Osteoblast (primary cell): ENCODE data around the gene RABEP1. TPM values are rescaled to one million over a fixed set of nuclear protein-coding genes. Genes with fewer than 3 reads are reported as not detected.
A peak's percentile ranks its signal among the peaks of the same experiment; 100 is the strongest.

Source experiments
- DNase-seq: peaks from one replicate; pipeline ENCODE4 v3.0.0; 2011; ENCODE audit warnings: low spot score, mixed read lengths; ENCODE audit not compliant: insufficient read length; ENCODE audit errors: missing footprints
- H2AFZ ChIP-seq: 2 replicates; pipeline ENCODE4 v1.6.0; 2011; ENCODE audit warnings: mild to moderate bottlenecking, low read length
- H3K27ac ChIP-seq: 2 replicates; pipeline ENCODE4 v1.5.1; 2011; ENCODE audit warnings: mild to moderate bottlenecking, low read depth, low read length, moderate library complexity
- H3K27me3 ChIP-seq: 2 replicates; pipeline ENCODE4 v1.6.0; 2012; ENCODE audit warnings: mild to moderate bottlenecking, control low read depth, inconsistent platforms, low read length, moderate library complexity; ENCODE audit not compliant: insufficient read depth
- H3K36me3 ChIP-seq: 2 replicates; pipeline ENCODE4 v1.5.1; 2011; ENCODE audit warnings: mild to moderate bottlenecking, low read length, control low read depth, moderate library complexity; ENCODE audit not compliant: insufficient read depth
- H3K4me1 ChIP-seq: 2 replicates; pipeline ENCODE4 v1.5.1; 2011; ENCODE audit warnings: mild to moderate bottlenecking, low read length, control low read depth, moderate library complexity; ENCODE audit not compliant: insufficient read depth
- H3K4me2 ChIP-seq: 2 replicates; pipeline ENCODE4 v1.6.0; 2011; ENCODE audit warnings: mild to moderate bottlenecking, low read length; ENCODE audit not compliant: insufficient read depth
- H3K4me3 ChIP-seq: fragments of 200-600 bp; sonication (generic); 3 replicates; pipeline ENCODE4 v1.5.1; 2012; ENCODE audit warnings: mild to moderate bottlenecking, low read length, inconsistent platforms; ENCODE audit not compliant: insufficient read depth
- H3K79me2 ChIP-seq: 2 replicates; pipeline ENCODE4 v1.6.0; 2012; ENCODE audit warnings: mild to moderate bottlenecking, low read length, control low read depth, inconsistent platforms; ENCODE audit not compliant: insufficient read depth
- H3K9me3 ChIP-seq: 2 replicates; pipeline ENCODE4 v1.5.1; 2011; ENCODE audit warnings: low read depth, low read length, control low read depth
- H4K20me1 ChIP-seq: 2 replicates; pipeline ENCODE4 v1.6.0; 2012; ENCODE audit warnings: mild to moderate bottlenecking, low read length, control low read depth; ENCODE audit not compliant: insufficient read depth
- CTCF ChIP-seq: IDR thresholded peaks from 2 replicates; pipeline ENCODE4 v1.5.1; 2011; ENCODE audit warnings: mild to moderate bottlenecking, low read depth, low read length, moderate library complexity; ENCODE audit errors: extremely low read depth
- total RNA-seq: library from RNA; depleted of rRNA; stranded (reverse); fragments of >200 nt; gene quantifications from 2 replicates; pipeline ENCODE4 v1.2.3, GENCODE V29; 2012

Gene RABEP1
- total RNA-seq, 1 donor = 59.4 TPM

- Histone ChIP-seq H3K9me3 (no peaks in the 10 kb centered on the region), H4K20me1 (no peaks in the 10 kb centered on the region), H3K27ac (no peak overlapping the region), H3K27me3 (no peaks in the 10 kb centered on the region), H3K79me2 (no peaks in the 10 kb centered on the region), H2AFZ (peak overlapping the region; percentile 56), H3K4me1 (no peaks in the 10 kb centered on the region), H3K4me3 (no peak overlapping the region), H3K4me2 (no peak overlapping the region), H3K36me3 (no peaks in the 10 kb centered on the region)
- peak; percentile 94 for DNase-seq
- peak; percentile 68 for TF ChIP-seq CTCF
Observed at GRCh38 chr17:5249615-5250014, 32.5 kb upstream of the RABEP1 start.

GRCh38 chr17:5254414-5254813 is 27.7 kb upstream of the RABEP1 start:
- H3K4me2 ChIP-seq = no peak overlapping the region
- H4K20me1 ChIP-seq = no peaks in the 10 kb centered on the region
- no peak for DNase-seq
- no peaks in the 10 kb centered on the region for H3K36me3 ChIP-seq
- TF ChIP-seq CTCF = no peak
- H3K27ac ChIP-seq = no peak overlapping the region
- H3K4me1 ChIP-seq = no peaks in the 10 kb centered on the region
- H2AFZ ChIP-seq = no peak overlapping the region
- H3K9me3 ChIP-seq = no peaks in the 10 kb centered on the region
- no peaks in the 10 kb centered on the region for H3K79me2 ChIP-seq
- H3K4me3 ChIP-seq = no peak overlapping the region
- H3K27me3 ChIP-seq = no peaks in the 10 kb centered on the region

- Histone ChIP-seq H3K27ac (no peak overlapping the region), H3K4me3 (no peak overlapping the region), H2AFZ (peak overlapping the region; percentile 22), H3K4me2 (no peak overlapping the region), H3K27me3 (no peaks in the 10 kb centered on the region), H3K79me2 (no peaks in the 10 kb centered on the region), H3K9me3 (no peaks in the 10 kb centered on the region), H3K4me1 (no peaks in the 10 kb centered on the region), H4K20me1 (no peaks in the 10 kb centered on the region), H3K36me3 (no peaks in the 10 kb centered on the region)
- peak; percentile 9 for DNase-seq
- no peak for TF ChIP-seq CTCF
Observed at GRCh38 chr17:5254903-5255521, 27.1 kb upstream of the RABEP1 start.

- Histone ChIP-seq H3K27me3 (no peaks in the 10 kb centered on the region), H3K36me3 (no peaks in the 10 kb centered on the region), H3K4me2 (no peak overlapping the region), H2AFZ (no peak overlapping the region), H3K9me3 (no peaks in the 10 kb centered on the region), H3K4me3 (no peak overlapping the region), H3K4me1 (no peaks in the 10 kb centered on the region), H4K20me1 (no peaks in the 10 kb centered on the region), H3K79me2 (no peaks in the 10 kb centered on the region), H3K27ac (no peak overlapping the region)
- no peak for DNase-seq
- no peak for TF ChIP-seq CTCF
Observed at GRCh38 chr17:5257124-5257523, 25.0 kb upstream of the RABEP1 start.
